HCT116 (cell line): ENCODE data around the gene ENPEP. TPM values are rescaled to one million over a fixed set of nuclear protein-coding genes. Genes with fewer than 3 reads are reported as not detected.

Experiments used
- ATAC-seq: fragments of 200-7000 bp; cut with Tn5 transposase; 2 replicates; pipeline ENCODE4 v1.9.1; 2020; ENCODE audit warnings: mild to moderate bottlenecking, moderate library complexity
- BruUV-seq: library from RNA; stranded (reverse); fragments of 400-500 nt; replicated peaks from 2 replicates; lab custom pipeline; 2021; lab: Mats Ljungman, UMichigan
- CTCF ChIA-PET: fragments of 300-600 bp; sonication (Branson Sonifier 250); formaldehyde crosslinking; loops from one replicate; lab custom pipeline; 2021; ENCODE audit warnings: antibody characterized with exemption; lab: Charles Lee
- POLR2A ChIA-PET: fragments of 300-600, 350-600 bp; sonication (Branson Sonifier 250); formaldehyde crosslinking; loops from one replicate; lab custom pipeline; 2021; ENCODE audit warnings: antibody characterized with exemption; lab: Charles Lee
- RAD21 ChIA-PET, 2 experiments: fragments of 300-600 bp; sonication (Branson Sonifier 250); formaldehyde crosslinking; loops; one replicate each; lab custom pipeline; 2023; ENCODE audit warnings: low total read pairs in 2 of 2; ENCODE audit not compliant: uncharacterized antibody in 2 of 2, unreplicated experiment in 2 of 2, low non-redundant PET in 1 of 2; lab: Charles Lee
- DNase-seq: peaks from one replicate; pipeline ENCODE4 v3.0.0-alpha.2; 2010; ENCODE audit warnings: low read depth, low spot score
- H2AFZ ChIP-seq: fragments of 200-600 bp; shearing (Covaris generic), sonication (generic); 2 replicates; pipeline ENCODE4 v1.6.1; 2017; ENCODE audit warnings: low read depth, mixed run types, mixed read lengths, antibody characterized with exemption, low read length; ENCODE audit not compliant: poor library complexity, severe bottlenecking
- H3K27ac ChIP-seq: 2 replicates; pipeline ENCODE4 v1.5.1; 2012; ENCODE audit warnings: low read depth, low read length
- H3K27me3 ChIP-seq: fragments of 200-600 bp; sonication (generic); 2 replicates; pipeline ENCODE4 v1.6.1; 2016; ENCODE audit warnings: mixed run types, low read length, mixed read lengths; ENCODE audit not compliant: insufficient read depth
- H3K36me3 ChIP-seq, 2 experiments: fragments of 200-500 bp in 1 of 2; fragments of 200-600 bp in 1 of 2; sonication (Bioruptor generic) in 1 of 2; sonication (generic) in 1 of 2; 2 replicates each; pipeline versions ENCODE4 v1.5.1 to v1.6.1; 2014 to 2016; ENCODE audit warnings: low read length in 2 of 2, inconsistent platforms in 1 of 2, mixed read lengths in 1 of 2, mixed run types in 1 of 2; ENCODE audit not compliant: insufficient read depth in 2 of 2, control insufficient read depth in 1 of 2
- H3K4me1 ChIP-seq, 2 experiments: fragments of 200-600 bp in 1 of 2; sonication (generic) in 1 of 2; 2 replicates each; pipeline versions ENCODE4 v1.5.1 to v1.6.1; 2012 to 2017; ENCODE audit warnings: low read length in 2 of 2, inconsistent platforms in 1 of 2, mild to moderate bottlenecking in 1 of 2, mixed read lengths in 1 of 2, mixed run types in 1 of 2, moderate library complexity in 1 of 2; ENCODE audit not compliant: insufficient read depth in 2 of 2, control insufficient read depth in 1 of 2
- H3K4me2 ChIP-seq: fragments of 200-600 bp; sonication (generic); 2 replicates; pipeline ENCODE4 v1.6.1; 2017; ENCODE audit warnings: mixed run types, low read length, mixed read lengths
- H3K4me3 ChIP-seq, 2 experiments: fragments of 200-600 bp in 1 of 2; sonication (generic) in 1 of 2; replicated peaks in 1 of 2; 2 replicates each; pipeline ENCODE4 v1.5.1; 2011 to 2016; ENCODE audit warnings: low read length in 2 of 2, control low read depth in 1 of 2, low read depth in 1 of 2, mild to moderate bottlenecking in 1 of 2, mixed read lengths in 1 of 2, mixed run types in 1 of 2
- H3K79me2 ChIP-seq: fragments of 200-600 bp; sonication (generic); 2 replicates; pipeline ENCODE4 v1.6.1; 2017; ENCODE audit warnings: mild to moderate bottlenecking, mixed run types, low read length, moderate library complexity, mixed read lengths; ENCODE audit not compliant: insufficient read depth
- H3K9ac ChIP-seq: fragments of 200-600 bp; sonication (generic); 2 replicates; pipeline ENCODE4 v1.6.1; 2016; ENCODE audit warnings: low read length, mixed read lengths
- H3K9me2 ChIP-seq: fragments of 200-600 bp; sonication (generic), shearing (Covaris generic); 2 replicates; pipeline ENCODE4 v1.6.1; 2017; ENCODE audit warnings: mixed run types, mild to moderate bottlenecking, moderate library complexity; ENCODE audit not compliant: insufficient read depth
- H3K9me3 ChIP-seq, 2 experiments: fragments of 200-500 bp in 1 of 2; fragments of 200-600 bp in 1 of 2; sonication (Bioruptor generic) in 1 of 2; sonication (generic) in 1 of 2; 2 replicates each; pipeline ENCODE4 v1.6.1; 2014 to 2017; ENCODE audit warnings: low read length in 2 of 2, mixed read lengths in 2 of 2, inconsistent platforms in 1 of 2, low read depth in 1 of 2, mild to moderate bottlenecking in 1 of 2, mixed run types in 1 of 2, moderate library complexity in 1 of 2; ENCODE audit not compliant: control insufficient read depth in 1 of 2, insufficient read depth in 1 of 2
- H4K20me1 ChIP-seq: fragments of 200-600 bp; sonication (generic), shearing (Covaris generic); 2 replicates; pipeline ENCODE4 v1.6.1; 2017; ENCODE audit warnings: mixed run types, mild to moderate bottlenecking, moderate library complexity; ENCODE audit not compliant: insufficient read depth
- CEBPB ChIP-seq: IDR thresholded peaks from 2 replicates; pipeline ENCODE4 v1.6.1; 2012; ENCODE audit warnings: low read depth
- EZH2phosphoT487 ChIP-seq: fragments of 200-600 bp; IDR thresholded peaks from 2 replicates; pipeline ENCODE4 v1.6.1; 2018; ENCODE audit warnings: antibody characterized with exemption, borderline replicate concordance
- JUND ChIP-seq: IDR thresholded peaks from 2 replicates; pipeline ENCODE4 v1.6.1; 2012
- POLR2AphosphoS5 ChIP-seq: IDR thresholded peaks from 2 replicates; pipeline ENCODE4 v1.6.1; 2011; ENCODE audit warnings: mild to moderate bottlenecking, low read depth, low read length, moderate library complexity
- SIN3A ChIP-seq: IDR thresholded peaks from 2 replicates; pipeline ENCODE4 v1.6.1; 2012; ENCODE audit warnings: low read depth
- SP1 ChIP-seq: IDR thresholded peaks from 2 replicates; pipeline ENCODE4 v1.6.1; 2012; ENCODE audit warnings: low read depth
- SRF ChIP-seq: IDR thresholded peaks from 2 replicates; pipeline ENCODE4 v1.6.1; 2012; ENCODE audit warnings: low read depth
- TCF7L2 ChIP-seq: IDR thresholded peaks from 2 replicates; pipeline ENCODE4 v1.7.0; 2011; ENCODE audit warnings: borderline replicate concordance, inconsistent platforms; ENCODE audit not compliant: insufficient read depth, insufficient read length; ENCODE audit errors: extremely low read depth
- YY1 ChIP-seq: IDR thresholded peaks from 2 replicates; pipeline ENCODE4 v1.6.1; 2011; ENCODE audit warnings: low read length, low read depth, moderate library complexity, mild to moderate bottlenecking; ENCODE audit not compliant: insufficient replicate concordance; ENCODE audit errors: extremely low read depth
- ZFX ChIP-seq: fragments of 450-650 bp; IDR thresholded peaks from 2 replicates; pipeline ENCODE4 v1.6.1; 2017
- intact Hi-C: fragments of 100-400 bp; cut with micrococcal nuclease; formaldehyde crosslinking; loops from 2 replicates; pipeline ENCODE4 v1.10.0; 2022
- total RNA-seq: library from RNA; stranded (reverse); gene quantifications from one replicate; pipeline ENCODE4 v1.2.1, GENCODE V29; 2021; ENCODE audit not compliant: unreplicated experiment
- TF ChIP-seq, protein P1 (sequence below): IDR thresholded peaks from 2 replicates; pipeline ENCODE4 v1.6.1; 2011; ENCODE audit warnings: mild to moderate bottlenecking, low read length, moderate library complexity; ENCODE audit not compliant: insufficient replicate concordance; ENCODE audit errors: extremely low read depth
- TF ChIP-seq, protein P2 (sequence below): IDR thresholded peaks from 2 replicates; pipeline ENCODE4 v1.6.1; 2012
- TF ChIP-seq, protein P3 (sequence below): IDR thresholded peaks from 2 replicates; pipeline ENCODE4 v1.6.1; 2012

ENPEP gene
- total RNA-seq, 1 experiment from 2014 or later: 4.5 TPM

DNA sequence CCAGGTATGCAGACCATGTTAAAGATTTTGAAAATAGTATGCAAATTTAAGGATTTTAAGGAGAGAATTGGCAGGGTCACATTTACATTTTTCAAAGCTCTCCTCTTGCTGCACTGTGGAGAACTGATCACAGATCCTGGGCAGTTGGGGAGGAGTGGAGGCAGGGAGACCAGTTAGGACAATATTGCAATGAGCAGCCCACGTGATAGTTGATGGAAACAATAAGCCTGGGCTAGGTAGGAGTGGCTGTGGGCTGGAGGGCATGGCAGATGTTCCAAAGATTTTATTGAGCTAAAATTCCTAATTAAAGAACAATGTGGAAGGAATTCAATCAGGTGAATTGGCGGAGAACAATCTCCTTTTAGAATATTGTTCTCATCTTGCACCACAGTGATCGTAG, 50.6 kb downstream of the ENPEP start:
- intact Hi-C loops: no loop called here
- no peaks in the 10 kb centered on the region for H3K36me3 ChIP-seq

More for the DNA sequence above, 50.6 kb downstream of the ENPEP start:
- Histone ChIP-seq H3K79me2 (no peaks in the 10 kb centered on the region), H2AFZ (no peak overlapping the region), H3K9me2 (no peaks in the 10 kb centered on the region), H4K20me1 (no peaks in the 10 kb centered on the region), H3K27ac (no peak overlapping the region), H3K4me1 (peaks cover 0 to 8% of the 10 kb centered on the region in 2 experiments; a peak in 1 of 4 replicates), H3K27me3 (no peaks in the 10 kb centered on the region), H3K9ac (no peak overlapping the region), H3K4me3 (no peak overlapping the region), H3K4me2 (no peak overlapping the region), H3K9me3 (no peaks in the 10 kb centered on the region)
- POLR2A ChIA-PET: no interaction called here
- RAD21 ChIA-PET: no interaction called here
- CTCF ChIA-PET: interaction anchor here (2.3 kb wide), 1 partner anchor 10 kb away, joined by 5 read pairs; no protein-coding TSS in a partner anchor
- TF ChIP-seq SP1 (no peak), SRF (no peak), ZFX (no peak), TCF7L2 (no peak), JUND (no peak), EZH2phosphoT487 (no peak), YY1 (no peak), POLR2AphosphoS5 (no peak), CEBPB (no peak), SIN3A (no peak)
- TF ChIP-seq, protein P1, sequence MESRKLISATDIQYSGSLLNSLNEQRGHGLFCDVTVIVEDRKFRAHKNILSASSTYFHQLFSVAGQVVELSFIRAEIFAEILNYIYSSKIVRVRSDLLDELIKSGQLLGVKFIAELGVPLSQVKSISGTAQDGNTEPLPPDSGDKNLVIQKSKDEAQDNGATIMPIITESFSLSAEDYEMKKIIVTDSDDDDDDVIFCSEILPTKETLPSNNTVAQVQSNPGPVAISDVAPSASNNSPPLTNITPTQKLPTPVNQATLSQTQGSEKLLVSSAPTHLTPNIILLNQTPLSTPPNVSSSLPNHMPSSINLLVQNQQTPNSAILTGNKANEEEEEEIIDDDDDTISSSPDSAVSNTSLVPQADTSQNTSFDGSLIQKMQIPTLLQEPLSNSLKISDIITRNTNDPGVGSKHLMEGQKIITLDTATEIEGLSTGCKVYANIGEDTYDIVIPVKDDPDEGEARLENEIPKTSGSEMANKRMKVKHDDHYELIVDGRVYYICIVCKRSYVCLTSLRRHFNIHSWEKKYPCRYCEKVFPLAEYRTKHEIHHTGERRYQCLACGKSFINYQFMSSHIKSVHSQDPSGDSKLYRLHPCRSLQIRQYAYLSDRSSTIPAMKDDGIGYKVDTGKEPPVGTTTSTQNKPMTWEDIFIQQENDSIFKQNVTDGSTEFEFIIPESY: no peak
- TF ChIP-seq, protein P2, sequence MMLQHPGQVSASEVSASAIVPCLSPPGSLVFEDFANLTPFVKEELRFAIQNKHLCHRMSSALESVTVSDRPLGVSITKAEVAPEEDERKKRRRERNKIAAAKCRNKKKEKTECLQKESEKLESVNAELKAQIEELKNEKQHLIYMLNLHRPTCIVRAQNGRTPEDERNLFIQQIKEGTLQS: no peak
- TF ChIP-seq, protein P3, sequence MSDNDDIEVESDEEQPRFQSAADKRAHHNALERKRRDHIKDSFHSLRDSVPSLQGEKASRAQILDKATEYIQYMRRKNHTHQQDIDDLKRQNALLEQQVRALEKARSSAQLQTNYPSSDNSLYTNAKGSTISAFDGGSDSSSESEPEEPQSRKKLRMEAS: no peak
- ATAC-seq (no peak), DNase-seq (no peak)
- BruUV-seq: no TSS peak
